ENCODE data around the gene ZNF219. TPM values are rescaled to one million over a fixed set of nuclear protein-coding genes. Genes with fewer than 3 reads are reported as not detected.

ZNF219 gene
- total RNA-seq = 10 to 100 TPM; 44.0 to 79.6 TPM

DNA sequence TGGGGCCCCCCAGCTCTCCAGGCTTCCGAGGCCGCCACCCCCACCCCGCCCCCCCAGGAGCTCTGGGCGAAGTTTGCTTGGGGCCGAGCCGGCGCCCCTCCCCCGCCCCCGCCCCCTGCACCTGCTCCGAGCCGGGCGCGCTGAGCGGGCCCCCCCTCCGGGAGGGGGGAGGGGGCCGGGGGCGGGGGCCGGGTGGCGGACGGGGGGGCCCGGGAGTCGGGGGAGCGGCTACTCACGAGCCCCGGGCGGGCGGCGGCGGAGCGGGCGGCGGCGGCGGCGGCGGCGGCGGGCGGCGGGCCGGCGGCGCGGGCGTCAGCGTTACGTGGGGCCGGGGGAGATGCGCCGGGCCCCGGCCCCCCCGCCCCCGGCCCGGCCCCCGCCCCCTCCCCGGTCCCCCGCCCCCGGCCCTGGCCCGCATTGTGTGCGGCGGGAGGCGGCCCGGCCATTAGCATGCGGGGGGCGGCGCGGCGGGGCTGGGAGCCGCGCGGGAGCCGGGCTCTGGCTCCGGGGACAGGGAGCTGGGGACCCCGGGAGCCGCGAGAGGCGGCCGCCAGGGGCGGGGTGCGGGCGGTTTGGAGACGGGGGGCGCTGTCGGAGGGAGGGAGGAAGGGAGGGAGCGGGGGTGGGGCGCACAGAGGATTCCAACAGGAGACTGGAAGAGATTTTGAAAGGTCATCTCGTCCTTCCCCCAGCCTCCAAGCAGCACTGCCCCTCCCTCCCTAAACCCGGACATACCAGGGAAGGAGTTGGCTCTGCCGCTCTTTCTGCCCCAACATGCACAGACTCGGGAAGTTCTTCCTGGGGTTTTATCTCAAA is at the start of gene ZNF219:
Gene ZNF219, minus strand, starts transcription at position 580 of the 816 bp plus-strand sequence. CDS start 5,064 bp downstream, outside the sequence.
- peaks cover 9% of the 10 kb centered on the region for H3K4me1 ChIP-seq
- peak; percentile 85 for DNase-seq
- intact Hi-C loops (cut with DNase I) = no loop called here
- TF ChIP-seq CTCF (IDR thresholded peaks at IDR 0.05) = no peak
- no peaks in the 10 kb centered on the region for H3K36me3 ChIP-seq
- no peaks in the 10 kb centered on the region for H3K9me3 ChIP-seq
- H3K27me3 ChIP-seq = no peaks in the 10 kb centered on the region
- peak within 1 kb of the TSS; percentile 53 for H3K4me3 ChIP-seq
- H3K9ac ChIP-seq (ENCODE audit: low read depth in 2 of 2, low read length in 2 of 2) = peak within 1 kb of the TSS; percentile 64 to 88
- H3K27ac ChIP-seq = peak within 1 kb of the TSS; percentile 89

DNA sequence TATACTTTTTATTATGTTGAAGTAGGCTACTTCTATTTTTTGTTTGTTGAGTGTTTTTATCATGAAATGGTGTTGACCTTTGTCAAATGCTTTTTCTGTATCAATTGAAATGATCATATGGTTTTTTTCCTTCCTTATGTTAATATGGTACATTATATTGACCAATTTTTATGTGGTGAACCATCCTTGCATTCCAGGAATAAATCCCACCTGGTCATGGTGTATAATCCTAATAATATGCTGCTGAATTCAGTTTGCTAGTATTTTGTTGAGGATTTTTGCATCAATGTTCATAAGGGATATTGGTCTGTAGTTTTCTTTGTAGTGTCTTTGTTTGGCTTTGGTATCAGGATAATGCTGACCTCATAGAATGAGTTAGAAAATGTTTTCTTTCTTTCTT is 47.0 kb upstream of the ZNF219 start:
- H3K4me1 ChIP-seq = no peaks in the 10 kb centered on the region
- no peak overlapping the region for H3K4me3 ChIP-seq
- H3K36me3 ChIP-seq = no peaks in the 10 kb centered on the region
- no peaks in the 10 kb centered on the region for H3K27me3 ChIP-seq
- H3K9me3 ChIP-seq = no peaks in the 10 kb centered on the region
- no peak overlapping the region for H3K27ac ChIP-seq
- no peak overlapping the region for H3K9ac ChIP-seq (ENCODE audit: low read depth in 2 of 2, low read length in 2 of 2)
- no peak for DNase-seq
- no peak for TF ChIP-seq CTCF (IDR thresholded peaks at IDR 0.05)
- intact Hi-C loops (cut with DNase I) = no loop called here

DNA sequence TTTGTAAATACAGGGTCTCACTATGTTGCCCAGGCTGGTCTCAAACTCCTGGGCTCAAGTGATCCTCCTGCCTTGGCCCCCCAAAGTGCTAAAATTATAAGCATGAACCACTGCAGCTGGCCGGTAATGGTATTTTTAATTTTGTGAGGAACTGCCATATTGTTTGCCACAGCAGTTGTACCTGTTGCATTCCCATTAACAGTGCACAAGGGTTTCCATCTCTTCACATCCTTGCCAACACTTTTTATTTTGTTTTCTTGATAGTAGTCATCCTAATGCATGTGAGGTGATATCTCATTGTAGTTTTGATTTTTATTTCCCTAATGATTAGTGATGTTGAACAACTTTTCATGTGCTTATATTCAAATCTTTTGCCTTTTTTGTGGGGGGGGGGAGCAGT is 43.9 kb upstream of the ZNF219 start:
- no peaks in the 10 kb centered on the region for H3K4me1 ChIP-seq
- no peak for DNase-seq
- intact Hi-C loops (cut with DNase I) = no loop called here
- no peak overlapping the region for H3K9ac ChIP-seq (ENCODE audit: low read depth in 2 of 2, low read length in 2 of 2)
- H3K4me3 ChIP-seq = no peak overlapping the region
- H3K27me3 ChIP-seq = no peaks in the 10 kb centered on the region
- no peaks in the 10 kb centered on the region for H3K36me3 ChIP-seq
- H3K27ac ChIP-seq = no peak overlapping the region
- H3K9me3 ChIP-seq = no peaks in the 10 kb centered on the region
- no peak for TF ChIP-seq CTCF (IDR thresholded peaks at IDR 0.05)

DNA sequence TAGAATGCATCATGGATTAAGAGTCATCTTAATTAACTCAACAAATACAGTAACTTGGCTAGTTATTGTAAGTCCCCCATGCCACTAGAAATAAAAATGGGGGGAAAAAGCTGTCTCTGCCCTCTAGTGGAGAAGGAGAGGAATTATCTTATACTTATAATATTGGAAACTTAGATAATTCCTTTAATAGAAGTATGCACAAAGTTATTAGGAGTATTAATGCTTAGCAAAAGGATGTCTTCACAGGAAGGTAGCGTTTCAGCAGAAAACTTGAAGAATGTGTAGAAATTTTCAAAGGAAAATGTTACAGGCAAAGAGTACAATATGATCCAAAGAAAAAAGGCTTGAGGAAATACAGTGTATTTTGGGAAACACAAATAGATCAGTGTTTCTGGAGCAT is 37.6 kb upstream of the ZNF219 start:
- no peak overlapping the region for H3K27ac ChIP-seq
- intact Hi-C loops (cut with DNase I) = no loop called here
- H3K4me1 ChIP-seq = no peaks in the 10 kb centered on the region
- H3K9me3 ChIP-seq = no peaks in the 10 kb centered on the region
- H3K9ac ChIP-seq (ENCODE audit: low read depth in 2 of 2, low read length in 2 of 2) = no peak overlapping the region
- DNase-seq = no peak
- H3K4me3 ChIP-seq = no peak overlapping the region
- H3K36me3 ChIP-seq = no peaks in the 10 kb centered on the region
- TF ChIP-seq CTCF (IDR thresholded peaks at IDR 0.05) = peak; percentile 55
- H3K27me3 ChIP-seq = no peaks in the 10 kb centered on the region

DNA sequence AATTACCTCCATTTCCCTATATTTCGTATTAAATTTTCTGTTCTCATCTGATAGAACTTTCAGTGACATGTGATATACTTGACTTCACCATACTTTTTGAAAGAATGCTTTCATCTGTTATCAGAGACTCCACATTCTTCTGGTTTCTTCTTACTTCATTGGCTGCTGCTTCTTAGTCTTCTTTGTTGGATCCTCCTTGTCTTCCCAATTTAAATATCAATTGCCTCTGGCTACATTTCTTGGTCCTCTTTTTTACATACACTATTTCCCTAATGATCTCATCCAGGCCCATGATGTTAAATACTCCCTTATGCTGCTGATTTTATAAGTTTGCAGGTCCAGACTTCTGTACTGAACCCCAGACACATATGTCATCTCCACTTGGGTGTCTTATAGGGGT is 35.4 kb upstream of the ZNF219 start:
- Histone ChIP-seq H3K4me3 (no peak overlapping the region), H3K4me1 (no peaks in the 10 kb centered on the region), H3K9me3 (no peaks in the 10 kb centered on the region), H3K9ac (ENCODE audit: low read depth in 2 of 2, low read length in 2 of 2) (no peak overlapping the region), H3K27ac (no peak overlapping the region), H3K36me3 (no peaks in the 10 kb centered on the region), H3K27me3 (no peaks in the 10 kb centered on the region)
- TF ChIP-seq CTCF (IDR thresholded peaks at IDR 0.05) = no peak
- intact Hi-C loops (cut with DNase I) = no loop called here
- no peak for DNase-seq
